ENCODE data around the gene P3H4.

The P3H4 gene

DNA sequence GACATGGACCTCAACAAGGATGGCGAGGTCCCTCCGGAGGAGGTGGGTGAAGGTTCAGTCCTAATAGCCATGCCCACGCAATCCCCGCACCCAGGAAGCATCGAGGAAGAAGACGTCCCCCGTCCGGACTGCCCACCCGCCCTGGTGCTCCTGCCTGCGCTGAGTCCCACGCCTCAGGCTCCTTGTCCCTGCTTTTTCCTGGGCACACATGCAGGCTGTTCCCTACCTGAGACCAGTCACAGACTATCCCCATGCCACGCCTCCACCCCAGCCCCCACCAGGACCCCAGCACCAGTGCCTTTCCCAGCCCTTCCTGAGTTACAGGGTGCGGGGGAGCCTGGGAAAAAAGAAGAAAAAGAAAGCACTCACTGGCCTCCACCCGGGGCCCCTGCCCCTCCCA, 10.0 kb upstream of the P3H4 start:
- DNase-seq: no peak

DNA sequence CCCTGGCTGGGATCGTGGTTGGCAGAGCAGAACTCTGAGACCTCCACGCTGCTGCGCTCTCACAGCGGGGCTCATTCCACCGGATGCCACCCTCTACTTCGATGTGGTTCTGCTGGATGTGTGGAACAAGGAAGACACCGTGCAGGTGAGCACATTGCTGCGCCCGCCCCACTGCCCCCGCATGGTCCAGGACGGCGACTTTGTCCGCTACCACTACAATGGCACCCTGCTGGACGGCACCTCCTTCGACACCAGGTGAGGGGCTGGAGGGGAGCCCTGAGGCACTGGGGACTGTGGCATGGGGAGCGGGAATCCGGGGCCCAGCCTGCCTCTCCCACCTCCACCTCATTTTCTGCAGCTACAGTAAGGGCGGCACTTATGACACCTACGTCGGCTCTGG, 6.3 kb upstream of the P3H4 start:
- DNase-seq: no peak

- no peak for DNase-seq
Measured at GRCh38 chr17:41816637-41817320, 5.0 kb upstream of the P3H4 start.

DNA sequence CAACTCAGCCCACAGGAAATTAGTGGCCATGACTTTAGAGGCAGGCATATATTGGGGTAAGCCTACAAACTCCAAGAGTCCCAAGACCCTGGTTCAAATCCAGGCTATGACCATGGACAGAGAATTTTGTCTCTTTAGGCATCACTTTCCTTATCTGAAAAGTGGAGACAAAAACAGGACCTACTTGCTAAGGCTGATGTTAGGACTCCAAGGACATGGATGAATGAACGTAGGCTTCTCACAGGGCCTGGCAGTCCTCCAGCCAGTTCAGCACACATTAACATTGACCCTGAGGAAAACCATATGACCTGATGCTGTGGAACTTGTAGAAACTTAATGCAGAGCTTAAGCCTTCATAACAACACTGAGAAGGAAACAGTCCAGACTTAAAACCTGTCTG, 2.4 kb upstream of the P3H4 start:
- DNase-seq: no peak

DNA sequence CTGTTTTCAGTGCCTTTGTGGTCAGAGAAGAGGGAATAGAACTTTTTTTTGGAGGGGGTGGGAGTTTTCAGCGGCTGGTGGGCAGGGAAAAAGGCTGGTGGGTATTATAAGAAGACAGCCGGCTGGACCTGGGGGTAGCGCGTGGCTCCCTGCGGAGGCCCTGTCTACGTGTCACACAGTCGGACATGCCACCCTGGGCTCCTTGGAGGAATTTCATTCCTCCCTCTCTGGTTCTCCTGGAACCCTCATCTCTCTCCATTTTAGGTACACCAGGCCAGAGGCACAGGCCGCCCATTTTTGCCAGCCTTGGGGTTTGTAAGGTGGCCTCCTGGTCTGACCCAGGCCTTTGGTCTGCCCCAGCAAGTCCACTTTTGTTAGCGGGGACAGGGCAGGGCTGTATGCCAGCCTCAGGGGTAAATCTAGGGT, 2.0 kb upstream of the P3H4 start:
- no peak for DNase-seq

DNA sequence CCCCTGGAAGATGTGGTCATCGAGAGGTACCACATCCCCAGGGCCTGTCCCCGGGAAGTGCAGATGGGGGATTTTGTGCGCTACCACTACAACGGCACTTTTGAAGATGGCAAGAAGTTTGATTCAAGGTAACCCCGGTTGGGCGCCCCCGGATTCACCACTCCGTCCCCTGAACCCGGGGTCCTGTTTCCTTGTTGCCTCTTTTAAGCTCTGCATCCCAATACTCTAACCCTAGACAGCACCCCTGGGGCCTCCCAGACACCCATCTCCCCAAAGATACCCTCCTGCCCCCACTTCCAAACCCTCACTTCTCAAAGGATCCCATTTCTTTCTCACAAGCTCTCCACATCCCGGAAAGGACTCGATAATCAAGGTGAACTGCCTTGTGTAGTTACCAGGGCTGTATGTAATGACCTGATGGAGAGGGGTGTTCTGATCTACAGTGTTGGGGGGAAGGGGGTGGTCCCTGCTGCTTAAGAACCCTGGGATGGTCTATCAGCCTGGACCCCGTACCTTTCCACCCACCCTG, 1.5 kb upstream of the P3H4 start:
- DNase-seq: no peak

DNA sequence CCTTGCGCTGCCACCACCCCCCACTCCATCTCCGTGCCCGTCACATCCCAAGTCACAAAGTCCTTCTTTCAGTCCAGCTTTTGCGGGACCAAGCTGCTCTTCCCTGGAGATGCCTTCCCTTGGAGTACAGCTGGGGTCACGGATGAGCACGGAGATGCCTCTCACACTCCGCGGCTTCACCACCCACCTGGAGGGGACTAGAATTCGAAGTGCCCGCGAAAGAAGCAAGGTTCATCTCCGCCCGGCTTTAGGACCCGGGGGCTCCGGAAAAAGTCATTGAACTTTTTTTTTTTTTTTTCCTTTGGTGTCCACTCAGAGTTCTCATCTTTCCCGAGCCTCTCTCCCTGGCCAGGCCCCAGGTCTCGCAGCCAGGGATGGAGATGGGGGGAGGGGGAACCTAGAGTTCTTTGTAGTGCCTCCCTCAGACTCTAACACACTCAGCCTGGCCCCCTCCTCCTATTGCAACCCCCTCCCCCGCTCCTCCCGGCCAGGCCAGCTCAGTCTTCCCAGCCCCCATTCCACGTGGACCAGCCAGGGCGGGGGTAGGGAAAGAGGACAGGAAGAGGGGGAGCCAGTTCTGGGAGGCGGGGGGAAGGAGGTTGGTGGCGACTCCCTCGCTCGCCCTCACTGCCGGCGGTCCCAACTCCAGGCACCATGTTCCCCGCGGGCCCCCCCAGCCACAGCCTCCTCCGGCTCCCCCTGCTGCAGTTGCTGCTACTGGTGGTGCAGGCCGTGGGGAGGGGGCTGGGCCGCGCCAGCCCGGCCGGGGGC, 817 bp upstream of the P3H4 start, which contains the start of gene FKBP10:
TSS of gene FKBP10 (plus strand) at position 624 of the 771 bp plus-strand sequence. CDS start at position 655, 31 bp downstream.
- peak; percentile 20 for DNase-seq

GRCh38 chr17:41810659-41811548, 845 bp downstream of the P3H4 start:
- no peak for DNase-seq

- no peak for DNase-seq
Measured at GRCh38 chr17:41806685-41807445, 4.9 kb downstream of the P3H4 start.

- DNase-seq: no peak
Measured at GRCh38 chr17:41803049-41804020, 8.4 kb downstream of the P3H4 start.

DNA sequence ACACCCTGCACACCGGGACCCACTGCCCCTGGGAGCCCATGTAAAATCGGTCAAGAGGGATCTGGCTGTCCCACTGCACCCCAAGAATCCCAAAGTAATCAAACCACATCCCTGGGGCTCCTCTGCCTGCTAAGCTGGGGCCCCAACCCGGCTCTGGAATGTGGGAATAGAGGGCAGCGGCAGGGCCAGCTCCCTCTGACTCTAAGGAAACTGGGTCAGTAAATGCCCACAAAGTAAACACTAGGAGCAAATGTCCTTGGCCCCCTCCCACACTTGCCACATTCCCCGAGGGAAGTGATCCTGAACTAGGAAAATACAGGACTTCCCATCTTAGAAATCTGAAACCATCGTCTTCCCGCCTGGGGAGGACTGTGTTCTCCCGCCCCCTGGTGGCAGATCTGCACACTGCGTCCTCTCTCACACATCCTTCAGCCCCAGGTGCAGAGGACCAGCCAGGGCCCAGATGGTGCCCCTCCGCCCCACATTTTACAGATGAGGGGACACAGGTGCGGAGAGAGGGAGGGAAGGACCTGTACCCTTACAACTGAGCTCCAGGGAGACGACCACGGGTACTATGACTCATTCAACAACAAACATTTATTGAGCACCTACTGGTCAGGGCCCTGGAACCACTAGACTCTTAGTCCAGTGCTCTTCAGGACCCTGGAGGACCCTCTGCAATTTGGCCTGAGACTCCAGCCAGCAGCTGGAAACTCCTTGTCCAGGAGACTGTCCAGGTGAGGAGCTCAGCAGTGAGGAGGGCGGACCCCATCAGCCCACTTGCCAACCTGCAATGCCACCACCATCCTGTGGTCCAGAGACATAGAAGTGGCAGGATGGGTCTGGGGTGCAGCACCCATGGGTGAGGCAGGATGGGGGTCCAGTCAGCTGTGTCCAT, 10.1 kb downstream of the P3H4 start:
- peak; percentile 55 for DNase-seq

DNA sequence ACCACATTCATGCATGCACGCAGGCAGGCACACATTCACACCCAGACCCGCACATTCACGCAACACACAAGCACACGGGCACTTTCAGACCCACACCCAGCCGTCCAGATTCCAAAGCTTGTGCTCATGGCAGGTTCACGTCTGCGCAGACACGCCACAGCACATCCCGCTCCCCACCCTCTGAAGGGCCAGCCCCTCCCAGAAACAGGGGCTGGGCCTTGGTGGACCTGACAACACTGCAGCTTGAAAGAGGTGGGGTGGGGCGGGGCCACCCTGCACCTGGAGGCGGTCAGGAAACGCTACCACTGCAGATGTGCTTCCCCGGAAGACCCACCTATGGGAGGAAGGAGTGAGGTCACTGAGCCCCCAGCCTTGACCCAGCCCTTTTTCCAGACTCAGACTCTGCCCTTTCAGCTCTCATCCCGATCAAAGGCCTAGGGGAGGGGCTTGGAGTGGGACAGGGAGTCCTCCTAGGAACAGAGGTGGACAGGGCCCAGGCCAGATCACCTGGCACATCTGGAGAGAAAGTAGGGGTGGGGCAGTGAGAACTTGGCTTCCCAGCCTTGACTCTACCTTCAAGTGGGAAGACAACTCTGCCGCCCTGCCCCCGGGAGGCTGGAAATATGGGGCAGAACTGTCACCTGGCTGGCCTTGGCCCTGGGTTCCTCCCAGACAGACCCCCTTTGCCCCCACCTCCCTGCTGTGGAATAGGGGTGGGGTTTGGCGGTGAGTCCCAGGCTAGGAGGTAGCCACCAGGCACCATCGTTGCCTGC, 11.0 kb downstream of the P3H4 start:
- no peak for DNase-seq

DNA sequence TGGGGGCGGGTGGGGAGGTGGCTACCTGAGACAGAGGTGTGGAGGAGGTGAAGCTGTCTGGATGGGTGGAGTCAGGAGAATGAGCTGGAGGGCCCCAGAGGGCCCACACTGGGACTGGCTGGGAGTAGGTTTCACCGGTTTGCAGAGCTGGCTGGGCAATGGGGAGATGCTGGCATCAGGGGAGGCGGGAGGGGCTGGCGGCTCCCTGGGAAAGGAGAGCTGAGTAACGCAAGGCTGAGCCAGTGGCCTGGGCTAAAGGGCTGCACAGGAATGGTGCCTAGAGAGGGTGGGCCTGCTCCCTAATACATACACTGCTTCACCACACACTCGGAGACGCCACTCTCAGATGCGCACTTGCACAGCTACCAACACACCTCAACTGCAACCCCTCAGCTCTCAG, 12.4 kb downstream of the P3H4 start:
- DNase-seq: no peak

- DNase-seq: no peak
Measured at GRCh38 chr17:41797377-41797776, 14.4 kb downstream of the P3H4 start.

DNA sequence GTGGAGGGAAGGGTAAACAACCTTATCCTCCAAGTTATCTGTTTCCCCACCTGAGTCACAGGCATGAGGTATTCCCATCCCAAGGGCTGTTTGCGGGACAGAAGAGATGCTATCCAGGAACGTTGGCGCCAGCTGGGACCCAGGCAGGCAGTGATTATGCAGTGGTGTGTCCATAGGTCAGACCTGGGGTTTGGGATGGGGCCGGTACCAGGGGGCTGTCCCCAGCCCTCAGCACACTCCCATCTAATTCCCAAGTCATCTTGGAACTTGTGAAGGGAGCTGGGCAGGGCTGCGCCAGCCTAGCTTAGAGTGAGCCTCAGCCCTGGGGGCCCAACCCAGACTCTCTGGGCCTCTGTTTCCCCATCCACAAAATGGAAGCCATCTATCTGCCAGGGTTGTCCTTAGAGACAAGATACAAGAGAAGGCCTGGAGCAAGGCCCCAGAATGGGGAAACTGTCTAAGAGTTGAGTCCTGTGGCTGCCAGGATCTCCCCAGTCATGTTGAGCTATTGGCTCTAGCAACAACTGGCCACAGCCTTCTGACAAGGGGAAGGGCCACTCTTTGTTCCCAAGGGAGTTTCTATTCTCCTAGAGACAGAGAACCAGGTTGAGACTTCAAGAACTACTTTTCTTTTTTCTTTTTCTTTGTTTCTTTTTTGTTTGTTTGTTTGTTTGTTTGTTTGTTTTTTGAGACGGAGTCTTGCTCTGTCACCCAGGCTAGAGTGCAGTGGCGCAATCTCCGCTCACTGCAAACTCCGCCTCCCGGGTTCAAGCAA, 15.4 kb downstream of the P3H4 start:
- no peak for DNase-seq

DNA sequence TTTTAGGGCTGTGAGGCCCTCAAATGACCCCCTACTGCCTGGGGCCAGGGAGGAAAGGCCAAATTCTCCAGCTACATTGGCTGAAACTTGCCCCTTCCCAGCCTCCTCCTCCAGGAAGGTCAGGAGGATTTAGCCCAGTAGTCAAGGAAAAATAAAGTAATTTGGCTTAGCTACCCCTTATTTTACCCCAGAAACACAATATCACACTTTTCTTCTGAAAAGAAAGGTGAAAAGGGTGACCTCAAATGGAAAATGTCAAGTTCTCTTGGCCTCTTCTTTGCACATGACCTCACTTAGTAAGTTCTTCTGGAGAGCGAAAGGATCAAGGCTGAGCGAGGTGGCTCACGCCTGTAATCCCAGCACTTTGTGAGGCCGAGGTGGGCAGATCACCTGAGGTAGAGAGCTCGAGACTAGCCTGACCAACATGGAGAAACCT, 17.2 kb downstream of the P3H4 start:
- no peak for DNase-seq

DNA sequence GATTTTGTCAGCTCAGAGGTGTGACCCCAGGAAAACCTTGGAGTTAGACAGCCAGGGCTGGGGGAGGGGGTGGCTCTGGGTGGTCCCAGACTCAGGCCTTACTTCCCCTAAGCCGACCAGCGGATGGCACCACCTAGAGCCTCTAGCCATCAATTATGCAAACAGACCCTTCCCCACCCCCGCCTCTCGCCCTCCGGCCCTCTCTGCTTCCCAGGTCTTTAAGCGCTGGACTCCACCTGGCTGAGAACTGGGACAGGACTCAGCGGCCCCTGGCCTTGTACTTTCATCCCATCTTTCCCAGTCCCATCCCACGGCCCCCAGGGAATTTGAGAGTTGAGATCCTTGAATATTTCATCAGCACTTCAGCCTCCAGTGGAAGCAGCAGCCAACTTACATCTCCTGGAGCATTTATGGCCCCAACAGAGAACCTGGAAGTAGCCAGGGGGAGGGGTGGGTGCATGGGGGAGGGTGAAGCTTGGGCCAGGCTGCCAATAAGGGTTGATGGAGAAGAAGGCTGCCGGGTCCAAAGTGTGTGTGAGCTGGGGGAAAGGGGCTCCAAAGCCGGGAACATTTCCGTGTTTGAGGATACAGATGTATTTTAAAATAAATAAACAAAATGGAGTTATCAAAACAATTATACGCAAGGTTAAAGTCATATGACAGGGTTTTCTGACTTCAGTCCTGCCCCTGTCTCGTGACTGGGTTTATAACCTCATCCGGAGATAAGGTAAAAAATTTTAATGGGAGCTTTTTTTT, 17.8 kb downstream of the P3H4 start:
- no peak for DNase-seq

Measured in stimulated activated naive CD4-positive, alpha-beta T cell treated with Interleukin-2 at 50 U/mL for 16 hours (primary cell).